ENCODE results near the gene ZCCHC7.
"Not testable (repeated sequence)": the region's sequence is repeated elsewhere in the genome, so short reads cannot be mapped to it uniquely, and the experiment has no call there.

The ZCCHC7 gene

GRCh38 chr9:37202091-37202490, 81.7 kb downstream of the ZCCHC7 start:
- no peak for DNase-seq
- in situ Hi-C loops (cut with HindIII; ENCODE audit: low pct_ligation_motif_present, low sequenced_read_pairs), result no loop called here
- Histone ChIP-seq H3K27me3 (replicated peaks) (no peaks in the 10 kb centered on the region), H3K36me3 (replicated peaks) (no peaks in the 10 kb centered on the region), H3K4me3 (ENCODE audit: low read depth, low read length) (no peak overlapping the region), H3K27ac (no peak overlapping the region)
- TF ChIP-seq CTCF (IDR thresholded peaks at IDR 0.05; ENCODE audit: low read depth, low read length, missing control alignments), result no peak

- H3K4me3 ChIP-seq (ENCODE audit: low read depth, low read length); H3K27ac ChIP-seq; in situ Hi-C loops (cut with HindIII; ENCODE audit: low pct_ligation_motif_present, low sequenced_read_pairs); DNase-seq; H3K36me3 ChIP-seq (replicated peaks); H3K27me3 ChIP-seq (replicated peaks): not testable (repeated sequence)
Measured at GRCh38 chr9:37203456-37203855, 83.1 kb downstream of the ZCCHC7 start.

- Histone ChIP-seq H3K36me3 (replicated peaks) (no peaks in the 10 kb centered on the region), H3K4me3 (ENCODE audit: low read depth, low read length) (no peak overlapping the region), H3K27ac (no peak overlapping the region), H3K27me3 (replicated peaks) (no peaks in the 10 kb centered on the region)
- no peak for TF ChIP-seq CTCF (IDR thresholded peaks at IDR 0.05; ENCODE audit: low read depth, low read length, missing control alignments)
- in situ Hi-C loops (cut with HindIII; ENCODE audit: low pct_ligation_motif_present, low sequenced_read_pairs), result no loop called here
- DNase-seq, result no peak
Measured at GRCh38 chr9:37206121-37206620, 85.8 kb downstream of the ZCCHC7 start.

GRCh38 chr9:37209431-37210386, 89.3 kb downstream of the ZCCHC7 start:
- in situ Hi-C loops (cut with HindIII; ENCODE audit: low pct_ligation_motif_present, low sequenced_read_pairs), result no loop called here
- Histone ChIP-seq H3K27ac (no peak overlapping the region), H3K4me3 (ENCODE audit: low read depth, low read length) (no peak overlapping the region), H3K27me3 (replicated peaks) (no peaks in the 10 kb centered on the region), H3K36me3 (replicated peaks) (no peaks in the 10 kb centered on the region)
- no peak for DNase-seq
- TF ChIP-seq CTCF (IDR thresholded peaks at IDR 0.05; ENCODE audit: low read depth, low read length, missing control alignments), result peak; percentile 60

- in situ Hi-C loops (cut with HindIII; ENCODE audit: low pct_ligation_motif_present, low sequenced_read_pairs), result no loop called here
- H3K4me3 ChIP-seq (ENCODE audit: low read depth, low read length), result no peak overlapping the region
- no peaks in the 10 kb centered on the region for H3K36me3 ChIP-seq (replicated peaks)
- H3K27ac ChIP-seq, result no peak overlapping the region
- no peaks in the 10 kb centered on the region for H3K27me3 ChIP-seq (replicated peaks)
- no peak for DNase-seq
- TF ChIP-seq CTCF (IDR thresholded peaks at IDR 0.05; ENCODE audit: low read depth, low read length, missing control alignments), result no peak
Measured at GRCh38 chr9:37210737-37211523, 90.6 kb downstream of the ZCCHC7 start.

- in situ Hi-C loops (cut with HindIII; ENCODE audit: low pct_ligation_motif_present, low sequenced_read_pairs), result no loop called here
- H3K27ac ChIP-seq, result no peak overlapping the region
- no peaks in the 10 kb centered on the region for H3K36me3 ChIP-seq (replicated peaks)
- no peaks in the 10 kb centered on the region for H3K27me3 ChIP-seq (replicated peaks)
- TF ChIP-seq CTCF (IDR thresholded peaks at IDR 0.05; ENCODE audit: low read depth, low read length, missing control alignments), result no peak
- no peak overlapping the region for H3K4me3 ChIP-seq (ENCODE audit: low read depth, low read length)
- DNase-seq, result no peak
Measured at GRCh38 chr9:37212435-37212834, 92.1 kb downstream of the ZCCHC7 start.

All from brain microvascular endothelial cell (primary cell).